Right cardiac atrium (tissue), 5 donors: ENCODE data around the gene RASA3. TPM values are rescaled to one million over a fixed set of nuclear protein-coding genes. Genes with fewer than 3 reads are reported as not detected.
A peak's percentile ranks its signal among the peaks of the same experiment; 100 is the strongest.
"Not testable (repeated sequence)": the region's sequence is repeated elsewhere in the genome, so short reads cannot be mapped to it uniquely, and the experiment has no call there.

ENCODE experiments used
- ATAC-seq, 2 donors: fragments of 200-7000 bp; cut with Tn5 transposase; one replicate each; pipeline versions ENCODE4 v1.8.0 to v1.9.1; 2020; ENCODE audit warnings: moderate library complexity in 2 of 2, mild to moderate bottlenecking in 1 of 2
- DNase-seq, 3 donors: peaks; one replicate each; pipeline ENCODE4 v3.0.0-alpha.2; 2020
- H3K27ac ChIP-seq: one replicate; pipeline ENCODE4 v1.5.1; 2013; ENCODE audit warnings: mild to moderate bottlenecking, low read length, control low read depth, moderate library complexity
- H3K27me3 ChIP-seq: one replicate; pipeline ENCODE4 v1.6.1; 2013; ENCODE audit not compliant: control insufficient read depth, insufficient read depth
- H3K4me1 ChIP-seq: one replicate; pipeline ENCODE4 v1.6.1; 2013; ENCODE audit warnings: low read length; ENCODE audit not compliant: control insufficient read depth, insufficient read depth
- H3K4me3 ChIP-seq: one replicate; pipeline ENCODE4 v1.5.1; 2013; ENCODE audit warnings: low read length, control low read depth
- H3K9me3 ChIP-seq: one replicate; pipeline ENCODE4 v1.6.1; 2013; ENCODE audit warnings: low read length; ENCODE audit not compliant: control insufficient read depth
- WGBS: extraction: QIAGEN DNeasy Blood & Tissue Kit; methylation state at CpG from one replicate; pipeline ENCODE4 v1.1.7; 2013; 5-methylcytosine and 5-hydroxymethylcytosine counted together
- intact Hi-C, 4 donors: fragments of 100-400 bp; cut with DNase I; formaldehyde crosslinking; loops; one replicate each; pipeline versions ENCODE4 v1.11.0 to v1.14.0; 2022 to 2023
- polyA plus RNA-seq: library from polyadenylated mRNA; stranded (reverse); fragments of 200-250 nt; gene quantifications from one replicate; pipeline ENCODE4 v1.2.3, GENCODE V29; 2013
- total RNA-seq, 4 donors: library from RNA; stranded (reverse); fragmentation: NEBNext Ultra II Directional; extraction: Animal tissue kit (Norgen Biotek cat#: 25700); gene quantifications; one replicate each; pipeline ENCODE4 v1.2.1, GENCODE V29; 2021
- donor health status: healthy with polysubstance abuse.
- donor health status: DM: no; HTN: yes; CAD: no.
- donor health status: DM: no; HTN: no; CAD: no.
- donor health status: DM: no; HTN: yes; CAD: no; lungs with severe emphysema.
- donor health status: DM: yes; HTN: yes; CAD: no.

Gene RASA3
- total and polyA plus RNA-seq, 5 donors = 7.4 to 15.5 (median 10.8) TPM

DNA sequence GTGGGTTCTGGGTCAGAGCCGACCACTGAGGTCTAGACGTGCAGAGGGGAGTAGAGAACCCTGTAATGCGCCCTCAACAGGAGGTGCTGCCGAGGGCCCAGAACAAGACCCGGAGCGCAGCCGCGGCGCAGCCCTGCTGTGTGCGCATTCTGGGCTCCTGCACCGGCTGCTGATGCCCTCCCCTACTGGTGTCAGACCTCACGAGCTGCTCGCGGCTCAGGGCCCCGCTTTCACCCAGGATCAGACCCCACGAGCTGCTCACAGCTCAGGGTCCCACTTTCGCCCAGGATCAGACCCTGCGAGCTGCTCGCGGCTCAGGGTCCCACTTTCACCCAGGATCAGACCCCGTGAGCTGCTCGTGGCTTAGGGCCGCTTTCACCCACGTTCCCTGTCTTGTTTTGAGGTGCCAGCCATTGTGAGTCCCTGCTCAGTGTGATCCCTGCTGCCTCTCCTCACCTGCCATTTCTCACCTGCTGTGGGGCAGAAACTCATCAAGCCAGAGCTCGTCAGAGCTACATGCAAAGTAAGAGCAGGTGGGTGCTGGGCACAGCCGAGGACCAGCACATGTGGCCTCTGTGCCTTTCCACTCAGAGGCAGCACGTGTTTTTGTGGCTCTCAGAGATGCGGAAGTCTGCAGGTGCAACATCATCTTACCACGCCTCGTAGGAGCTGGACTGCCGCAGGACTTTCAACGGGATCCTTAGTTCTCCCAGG is 111.5 kb downstream of the RASA3 start:
- no peaks in the 10 kb centered on the region for H3K4me1 ChIP-seq
- intact Hi-C loops = no loop called here
- 93% methylated on average over 32 of the region's 32 CpGs for WGBS
- H3K27ac ChIP-seq = no peak overlapping the region
- H3K9me3 ChIP-seq = no peaks in the 10 kb centered on the region
- ATAC-seq = no peak
- no peak overlapping the region for H3K4me3 ChIP-seq
- no peaks in the 10 kb centered on the region for H3K27me3 ChIP-seq
- peak; percentile 4 to 43 (median 43) for DNase-seq

DNA sequence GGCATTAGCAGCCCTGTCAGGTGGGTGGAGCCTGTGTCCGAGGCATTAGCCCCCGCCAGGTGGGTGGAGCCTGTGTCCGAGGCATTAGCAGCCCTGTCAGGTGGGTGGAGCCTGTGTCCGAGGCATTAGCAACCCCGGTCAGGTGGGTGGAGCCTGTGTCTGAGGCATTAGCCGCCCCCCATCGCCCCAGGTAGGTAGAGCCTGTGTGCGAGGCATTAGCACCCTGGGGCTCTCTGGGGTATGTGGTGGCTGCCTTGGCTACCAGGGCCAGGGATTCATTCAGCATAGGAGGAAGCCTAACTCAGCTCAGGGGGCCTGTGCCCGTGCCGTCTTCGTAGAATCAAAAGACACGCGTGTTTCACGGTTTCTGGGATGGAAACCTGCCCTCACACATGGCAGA is 112.3 kb downstream of the RASA3 start:
- H3K9me3 ChIP-seq, H3K4me1 ChIP-seq, ATAC-seq, H3K27ac ChIP-seq, H3K4me3 ChIP-seq, H3K27me3 ChIP-seq, intact Hi-C loops: not testable (repeated sequence)
- DNase-seq = peak; percentile 10 to 40 (median 39)
- 92% methylated on average over 12 of the region's 14 CpGs for WGBS

DNA sequence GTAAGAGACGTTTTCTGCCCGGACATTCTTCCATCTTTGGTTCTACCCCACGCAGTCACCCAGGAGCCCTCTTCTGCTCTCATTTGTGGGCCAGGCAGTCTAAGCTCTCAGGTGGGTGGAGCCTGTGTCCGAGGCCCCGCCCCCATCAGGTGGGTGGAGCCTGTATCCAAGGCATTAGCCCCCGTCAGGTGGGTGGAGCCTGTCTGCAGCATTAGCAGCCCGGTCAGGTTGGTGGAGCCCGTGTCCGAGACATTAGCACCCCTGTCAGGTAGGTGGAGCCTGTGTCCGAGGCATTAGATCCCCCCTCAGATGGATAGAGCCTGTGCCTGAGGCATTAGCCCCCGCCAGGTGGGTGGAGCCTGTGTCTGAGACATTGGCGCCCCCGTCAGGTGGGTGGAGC is 113.1 kb downstream of the RASA3 start:
- DNase-seq (peak in 1 of 3 donors; percentile 21), ATAC-seq (no peak)
- Histone ChIP-seq H3K27me3 (no peaks in the 10 kb centered on the region), H3K4me3 (no peak overlapping the region), H3K4me1 (no peaks in the 10 kb centered on the region), H3K27ac (no peak overlapping the region), H3K9me3 (no peaks in the 10 kb centered on the region)
- 93% methylated on average over 13 of the region's 13 CpGs for WGBS
- intact Hi-C loops = no loop called here

DNA sequence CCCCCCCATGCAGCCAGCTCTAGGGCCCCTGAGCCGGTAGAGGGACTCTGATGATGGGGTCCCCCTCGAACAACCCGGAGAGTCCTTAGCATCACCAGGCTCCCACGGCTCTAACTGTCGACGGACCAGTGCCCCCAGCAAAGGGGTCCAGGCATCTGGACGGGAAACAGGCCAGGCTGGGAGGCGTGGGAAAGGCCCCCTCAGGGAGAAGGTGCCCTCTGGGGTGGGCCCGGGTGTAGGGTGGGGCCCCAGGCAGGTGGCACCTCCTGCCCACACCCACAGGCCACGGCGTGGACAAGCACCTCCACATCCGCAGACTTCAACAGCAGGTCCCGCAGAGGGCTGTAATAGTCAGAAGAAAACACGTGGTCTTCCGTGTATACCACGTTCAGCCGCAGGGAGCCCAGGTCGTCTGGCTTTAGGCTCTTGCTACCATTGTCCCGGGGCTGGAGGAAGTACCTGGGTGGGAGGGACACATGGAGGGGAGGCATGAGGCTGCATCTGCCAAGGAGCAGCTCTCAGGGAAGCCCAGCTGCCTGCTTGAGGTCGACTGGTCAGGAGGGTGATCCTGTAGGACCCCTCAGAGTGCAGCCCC is 113.9 kb downstream of the RASA3 start:
- WGBS = 92% methylated on average over 20 of the region's 20 CpGs
- no peaks in the 10 kb centered on the region for H3K9me3 ChIP-seq
- intact Hi-C loops = no loop called here
- no peak overlapping the region for H3K27ac ChIP-seq
- ATAC-seq (no peak), DNase-seq (peak; percentile 11 to 47 (median 44))
- H3K4me1 ChIP-seq = no peaks in the 10 kb centered on the region
- H3K27me3 ChIP-seq = no peaks in the 10 kb centered on the region
- H3K4me3 ChIP-seq = no peak overlapping the region

DNA sequence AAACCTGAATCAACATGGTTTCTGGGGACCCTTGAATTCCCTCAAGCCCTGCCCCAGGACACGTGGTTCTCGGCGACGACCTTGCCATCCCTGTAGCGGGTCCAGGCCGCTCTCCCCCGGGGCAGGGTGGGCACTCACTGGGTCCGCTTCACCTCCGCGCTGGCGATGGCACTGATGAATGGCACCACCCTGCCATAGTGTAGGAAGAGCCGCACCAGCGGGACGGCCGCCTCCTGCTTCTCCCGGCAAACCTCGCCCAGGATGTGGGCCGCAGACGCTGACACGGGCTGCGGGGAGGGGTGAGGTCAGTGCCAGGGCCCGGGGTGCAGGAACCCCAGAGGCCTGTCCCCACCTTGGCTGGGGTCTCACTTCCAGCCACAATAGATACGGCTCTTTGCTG is 114.5 kb downstream of the RASA3 start:
- no peak overlapping the region for H3K27ac ChIP-seq
- WGBS = 96% methylated on average over 23 of the region's 23 CpGs
- no peaks in the 10 kb centered on the region for H3K27me3 ChIP-seq
- DNase-seq (peak; percentile 10 to 41 (median 38)), ATAC-seq (no peak)
- H3K4me1 ChIP-seq = no peaks in the 10 kb centered on the region
- no peak overlapping the region for H3K4me3 ChIP-seq
- intact Hi-C loops = no loop called here
- H3K9me3 ChIP-seq = no peaks in the 10 kb centered on the region

DNA sequence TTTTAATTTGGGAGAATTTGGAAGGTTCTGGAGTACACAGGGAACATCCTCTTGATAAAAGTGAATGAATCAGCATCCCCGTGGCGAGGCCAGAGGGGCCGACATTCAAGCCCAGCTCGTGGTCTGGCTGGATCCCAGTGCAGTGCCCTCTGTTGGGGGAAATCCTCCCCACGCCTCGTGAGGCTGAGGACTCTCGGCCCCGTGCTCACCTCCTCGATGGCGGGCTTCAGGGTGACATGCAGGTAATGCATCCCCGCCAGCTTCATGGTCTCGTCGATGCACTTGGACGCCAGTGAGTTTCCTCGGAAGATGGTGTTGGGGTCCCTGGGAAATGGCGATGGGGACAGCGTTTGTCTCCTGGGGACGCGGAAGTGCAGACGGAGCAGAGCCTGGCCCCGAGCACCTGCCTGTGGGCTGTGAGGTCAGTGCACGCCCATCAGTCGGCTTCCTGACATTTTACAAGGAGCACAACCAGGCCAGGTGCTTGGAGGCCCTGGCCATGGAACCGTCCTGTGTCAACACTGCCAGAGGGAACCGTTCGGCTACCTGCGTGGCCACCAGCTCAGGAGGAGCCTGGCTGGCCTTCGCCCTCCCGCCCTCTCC is 115.3 kb downstream of the RASA3 start:
- peak; percentile 17 to 56 (median 47) for DNase-seq
- Histone ChIP-seq H3K27me3 (no peaks in the 10 kb centered on the region), H3K4me1 (no peaks in the 10 kb centered on the region), H3K27ac (no peak overlapping the region), H3K9me3 (no peaks in the 10 kb centered on the region), H3K4me3 (no peak overlapping the region)
- 89% methylated on average over 29 of the region's 29 CpGs for WGBS
- intact Hi-C loops = no loop called here
- no peak for ATAC-seq

DNA sequence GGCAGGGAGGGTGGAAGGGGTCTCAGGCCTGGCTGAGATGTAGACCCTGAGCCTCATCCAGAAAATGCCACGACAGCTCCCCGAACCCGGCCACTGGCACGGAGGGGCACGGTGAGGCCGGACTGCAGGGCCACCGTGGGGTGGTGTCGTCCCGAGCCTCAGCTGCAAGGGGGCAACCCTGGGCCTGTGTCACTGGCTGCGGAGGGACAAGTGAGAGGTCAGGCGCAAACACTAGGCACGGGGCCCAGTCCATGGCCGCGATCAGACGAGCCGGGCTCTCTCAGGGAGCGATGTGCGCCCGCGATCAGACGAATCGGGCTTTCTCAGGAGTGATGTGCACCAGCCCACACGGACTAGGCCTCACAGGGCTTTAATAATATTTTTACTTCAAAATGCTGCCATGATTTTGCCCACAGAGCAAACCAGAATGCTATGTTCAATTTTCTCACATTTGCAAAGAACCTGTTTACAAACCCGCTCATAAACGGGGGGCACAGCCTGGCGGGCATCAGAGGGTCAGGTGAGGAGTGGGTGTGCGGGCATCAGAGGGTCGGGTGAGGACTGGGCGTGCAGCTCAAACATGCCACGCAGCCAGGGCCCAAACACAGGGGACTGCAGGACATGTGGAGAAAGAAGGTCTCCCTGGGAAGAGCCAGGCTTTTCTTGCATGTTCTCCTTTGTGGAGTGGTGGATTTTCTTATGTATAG is 115.9 kb downstream of the RASA3 start:
- DNase-seq = peak; percentile 11 to 45 (median 38)
- H3K27ac ChIP-seq = no peak overlapping the region

DNA sequence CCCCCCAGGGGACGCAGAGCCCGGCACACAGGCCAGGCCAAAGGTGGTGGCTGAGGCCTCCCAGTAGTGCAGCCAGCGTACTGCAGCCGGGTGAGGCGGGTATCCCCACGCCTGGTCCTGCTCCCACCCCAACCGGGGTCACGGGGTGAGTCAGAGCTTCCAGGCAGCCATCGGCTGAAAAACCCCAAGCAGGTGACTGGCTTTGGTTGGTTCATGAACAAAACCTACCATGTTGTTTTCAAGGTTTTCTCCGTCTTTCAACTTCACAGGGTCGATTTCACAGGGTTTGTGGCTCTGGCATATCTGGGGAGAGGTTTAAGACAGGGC is 116.5 kb downstream of the RASA3 start:
- Histone ChIP-seq H3K4me1 (no peaks in the 10 kb centered on the region), H3K27ac (no peak overlapping the region), H3K9me3 (no peaks in the 10 kb centered on the region), H3K4me3 (no peak overlapping the region), H3K27me3 (no peaks in the 10 kb centered on the region)
- DNase-seq (no peak), ATAC-seq (no peak)
- WGBS = 90% methylated on average over 11 of the region's 11 CpGs
- intact Hi-C loops = no loop called here

More for the DNA sequence above, 115.9 kb downstream of the RASA3 start:
- Histone ChIP-seq H3K9me3 (no peaks in the 10 kb centered on the region), H3K4me1 (no peaks in the 10 kb centered on the region), H3K4me3 (no peak overlapping the region), H3K27me3 (no peaks in the 10 kb centered on the region)
- intact Hi-C loops = no loop called here
- 94% methylated on average over 30 of the region's 30 CpGs for WGBS
- ATAC-seq = no peak

DNA sequence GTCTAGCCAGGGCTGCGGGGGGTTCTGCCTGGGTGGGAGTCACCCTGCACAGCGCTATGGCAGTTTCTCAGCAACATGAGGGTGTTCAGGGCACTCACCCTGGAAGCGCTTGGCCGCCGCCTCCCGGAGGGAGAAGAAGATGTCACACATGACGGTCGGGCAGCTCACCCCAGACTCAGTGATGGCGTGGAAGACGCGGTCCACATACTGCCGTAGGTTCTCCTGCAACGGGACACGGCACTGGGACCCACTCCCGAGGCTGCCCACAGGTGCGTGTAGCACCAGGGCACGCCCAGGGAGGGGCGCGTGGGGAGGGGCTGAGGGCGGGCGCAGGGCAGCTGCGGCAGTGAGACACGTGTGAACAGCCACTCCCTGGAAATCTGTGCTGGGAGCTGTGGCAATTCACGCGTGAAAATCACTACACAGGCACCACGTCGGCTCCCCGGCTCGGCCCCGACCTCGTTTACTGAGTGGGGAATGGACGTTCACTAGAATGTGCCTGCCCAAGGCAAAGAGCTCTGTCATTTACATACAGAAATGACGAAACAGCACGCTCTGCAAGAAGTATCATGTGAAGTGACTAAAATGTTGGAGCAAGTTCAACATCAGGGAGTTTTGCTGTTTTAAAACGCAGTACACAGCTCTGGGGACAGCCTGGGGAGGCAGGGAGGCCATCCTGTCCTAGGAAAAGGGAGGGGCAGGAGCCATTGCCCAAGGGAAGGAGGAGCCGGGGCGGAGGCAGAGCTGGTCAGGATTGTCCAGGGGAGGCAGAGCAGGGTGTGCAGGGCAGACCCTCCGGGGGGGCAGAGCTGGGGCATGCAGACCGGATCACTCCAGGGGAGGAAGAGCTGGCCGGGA is 117.1 kb downstream of the RASA3 start:
- Histone ChIP-seq H3K27me3 (no peaks in the 10 kb centered on the region), H3K27ac (no peak overlapping the region), H3K9me3 (no peaks in the 10 kb centered on the region), H3K4me1 (no peaks in the 10 kb centered on the region), H3K4me3 (no peak overlapping the region)
- ATAC-seq (peak; percentile 59 to 80), DNase-seq (peak; percentile 70 to 80 (median 76))
- WGBS = 91% methylated on average over 40 of the region's 40 CpGs
- intact Hi-C loops = no loop called here

DNA sequence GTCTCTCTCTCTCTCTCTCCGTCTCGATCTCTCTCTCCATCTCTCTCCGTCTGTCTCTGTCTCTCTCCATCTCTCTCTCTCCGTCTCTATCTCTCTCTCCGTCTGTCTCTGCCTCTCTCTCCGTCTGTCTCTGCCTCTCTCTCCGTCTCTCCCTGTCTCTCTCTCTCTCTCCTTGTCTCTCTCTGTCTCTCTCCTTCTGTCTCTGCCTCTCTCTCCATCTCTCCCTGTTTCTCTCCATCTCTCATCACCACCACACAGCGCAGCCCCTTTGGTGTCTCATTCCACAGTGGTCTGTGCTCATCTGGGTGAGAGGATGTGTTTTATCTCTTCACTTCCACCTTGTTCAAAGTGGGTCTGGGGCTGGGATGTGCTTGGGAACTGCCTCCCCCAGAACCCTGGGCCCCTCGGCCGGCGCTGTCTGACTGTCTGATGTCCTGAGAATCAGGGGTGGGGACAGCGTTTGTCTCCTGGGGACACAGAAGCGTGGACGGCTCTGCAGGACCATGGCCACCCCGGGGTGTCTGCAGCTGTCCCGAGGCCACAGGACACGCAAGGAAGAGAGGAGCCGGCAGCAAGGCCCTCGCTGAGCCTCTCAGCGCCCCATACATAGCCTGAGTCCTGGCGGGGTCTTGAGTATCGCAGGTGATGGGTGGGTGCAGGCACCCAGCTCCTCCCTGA is 118.3 kb downstream of the RASA3 start:
- DNase-seq = peak in 2 of 3 donors; percentile 27 to 44
- Histone ChIP-seq H3K4me3 (no peak overlapping the region), H3K27ac (no peak overlapping the region), H3K4me1 (no peaks in the 10 kb centered on the region), H3K27me3 (no peaks in the 10 kb centered on the region), H3K9me3 (no peaks in the 10 kb centered on the region)
- WGBS = 96% methylated on average over 22 of the region's 22 CpGs
- ATAC-seq = no peak
- intact Hi-C loops = no loop called here
